Panc1 (cell line): ENCODE measurements around the gene P3R3URF. TPM values are rescaled to one million over a fixed set of nuclear protein-coding genes. Genes with fewer than 3 reads are reported as not detected.

ENCODE experiments used
- ATAC-seq: fragments of 200-7000 bp; cut with Tn5 transposase; 2 replicates; pipeline ENCODE4 v1.9.1; 2020; ENCODE audit warnings: mild to moderate bottlenecking, moderate library complexity
- BruUV-seq: library from RNA; stranded (reverse); fragments of 400-500 nt; replicated peaks from 2 replicates; lab custom pipeline; 2021; lab: Mats Ljungman, UMichigan
- CTCF ChIA-PET: fragments of 300-600 bp; sonication (Branson Sonifier 250); formaldehyde crosslinking; loops from one replicate; lab custom pipeline; 2022; ENCODE audit warnings: antibody characterized with exemption; lab: Charles Lee
- POLR2A ChIA-PET: fragments of 300-600 bp; sonication (Branson Sonifier 250); formaldehyde crosslinking; loops from one replicate; lab custom pipeline; 2022; ENCODE audit warnings: antibody characterized with exemption; lab: Charles Lee
- DNase-seq: peaks from one replicate; pipeline ENCODE4 v3.0.0-alpha.2; 2010; ENCODE audit warnings: low read depth, low spot score
- H3K27ac ChIP-seq: 2 replicates; pipeline ENCODE4 v1.5.1; 2011; ENCODE audit warnings: mild to moderate bottlenecking, low read length, inconsistent platforms
- H3K27me3 ChIP-seq: fragments of 200-500 bp; sonication (Bioruptor generic); 2 replicates; pipeline ENCODE4 v1.6.0; 2014; ENCODE audit warnings: low read length, inconsistent platforms; ENCODE audit not compliant: control insufficient read depth, insufficient read depth
- H3K36me3 ChIP-seq: fragments of 200-500 bp; sonication (Bioruptor generic); 2 replicates; pipeline ENCODE4 v1.5.1; 2014; ENCODE audit warnings: inconsistent platforms, mild to moderate bottlenecking, low read length, moderate library complexity; ENCODE audit not compliant: control insufficient read depth, insufficient read depth
- H3K4me1 ChIP-seq: 2 replicates; pipeline ENCODE4 v1.5.1; 2011; ENCODE audit warnings: inconsistent platforms, mild to moderate bottlenecking, low read length, moderate library complexity; ENCODE audit not compliant: control insufficient read depth, insufficient read depth
- H3K4me3 ChIP-seq, 2 experiments: 2 replicates each; pipeline ENCODE4 v1.5.1; 2011 to 2012; ENCODE audit warnings: low read depth in 2 of 2, low read length in 2 of 2, mild to moderate bottlenecking in 2 of 2, inconsistent platforms in 1 of 2, moderate library complexity in 1 of 2
- H3K9me3 ChIP-seq: fragments of 200-500 bp; sonication (Bioruptor generic); 2 replicates; pipeline ENCODE4 v1.5.1; 2014; ENCODE audit warnings: low read depth, mild to moderate bottlenecking, inconsistent platforms, low read length, moderate library complexity; ENCODE audit not compliant: control insufficient read depth, insufficient read depth
- CTCF ChIP-seq: fragments of 450-650 bp; IDR thresholded peaks from 2 replicates; pipeline ENCODE4 v1.5.1; 2017; ENCODE audit warnings: mild to moderate bottlenecking
- POLR2AphosphoS5 ChIP-seq: IDR thresholded peaks from 2 replicates; pipeline ENCODE4 v1.6.1; 2012; ENCODE audit warnings: mild to moderate bottlenecking, low read depth, low read length, moderate library complexity
- REST ChIP-seq, 2 experiments: IDR thresholded peaks; 2 replicates each; pipeline ENCODE4 v1.6.1; 2011 to 2012; ENCODE audit warnings: low read depth in 2 of 2, control low read depth in 1 of 2, low read length in 1 of 2, mild to moderate bottlenecking in 1 of 2, moderate library complexity in 1 of 2; ENCODE audit not compliant: insufficient read depth in 1 of 2
- SIN3A ChIP-seq: IDR thresholded peaks from 2 replicates; pipeline ENCODE4 v1.6.1; 2012; ENCODE audit warnings: low read depth, mild to moderate bottlenecking, low read length, moderate library complexity, borderline replicate concordance; ENCODE audit not compliant: insufficient read depth
- TCF7L2 ChIP-seq: IDR thresholded peaks from 2 replicates; pipeline ENCODE4 v1.6.1; 2011; ENCODE audit warnings: mild to moderate bottlenecking, low read depth, low read length, inconsistent platforms
- in situ Hi-C: cut with HindIII; loops from 2 replicates; pipeline ENCODE4 v1.10.0; 2016; ENCODE audit warnings: low sequenced_read_pairs, low pct_unique_long_range_greater_than_20kb
- intact Hi-C: fragments of 100-400 bp; cut with micrococcal nuclease; formaldehyde crosslinking; loops from one replicate; pipeline ENCODE4 v1.10.0; 2022; ENCODE audit not compliant: unreplicated experiment
- total RNA-seq: library from RNA; stranded (reverse); gene quantifications from one replicate; pipeline ENCODE4 v1.2.1, GENCODE V29; 2021; ENCODE audit not compliant: unreplicated experiment

P3R3URF gene
- total RNA-seq, 1 experiment from 2014 or later: not detected

GRCh38 chr1:46136711-46137110 lies 39.6 kb downstream of the P3R3URF start:
- intact Hi-C loops (no loop called here), in situ Hi-C loops (no loop called here)
- CTCF ChIA-PET: no interaction called here
- no peak for TF ChIP-seq TCF7L2
- no peak for TF ChIP-seq SIN3A
- no peak for TF ChIP-seq CTCF
- TF ChIP-seq REST (IDR thresholded peaks at IDR 0.05; ENCODE audit: insufficient read depth in 1 of 2, low read depth in 2 of 2, low read length in 1 of 2): no peak
- no peak for TF ChIP-seq POLR2AphosphoS5
- Histone ChIP-seq H3K9me3 (no peaks in the 10 kb centered on the region), H3K36me3 (no peaks in the 10 kb centered on the region), H3K27me3 (no peaks in the 10 kb centered on the region), H3K4me1 (peaks cover 13% of the 10 kb centered on the region), H3K4me3 (no peak overlapping the region), H3K27ac (no peak overlapping the region)
- DNase-seq (no peak), ATAC-seq (no peak)
- no TSS peak for BruUV-seq
- POLR2A ChIA-PET: no interaction called here

- POLR2A ChIA-PET: interaction anchor here (0.5 kb wide), 1 partner anchor 1700 kb away, joined by 5 read pairs; no protein-coding TSS in a partner anchor
- intact Hi-C loops: no loop called here
- H3K36me3 ChIP-seq: no peaks in the 10 kb centered on the region
- CTCF ChIA-PET: no interaction called here
- no peaks in the 10 kb centered on the region for H3K27me3 ChIP-seq
- no peak overlapping the region for H3K4me3 ChIP-seq
- no peak for ATAC-seq
- DNase-seq: no peak
- TF ChIP-seq CTCF: no peak
- no peak for TF ChIP-seq TCF7L2
- TF ChIP-seq REST (IDR thresholded peaks at IDR 0.05; ENCODE audit: insufficient read depth in 1 of 2, low read depth in 2 of 2, low read length in 1 of 2): no peak
- no TSS peak for BruUV-seq
- H3K9me3 ChIP-seq: no peaks in the 10 kb centered on the region
- in situ Hi-C loops: no loop called here
- peaks cover 16% of the 10 kb centered on the region for H3K4me1 ChIP-seq
- peak overlapping the region; percentile 98; the same call in 1 of the 2 replicates for H3K27ac ChIP-seq
These were observed 41.5 kb downstream of the P3R3URF start for GRCh38 chr1:46134660-46135331.
